ENCODE data around the gene ATP1A3. TPM values are rescaled to one million over a fixed set of nuclear protein-coding genes. Genes with fewer than 3 reads are reported as not detected.

Gene ATP1A3
- total RNA-seq, 3 donors from 2014 or later, result not detected

GRCh38 chr19:41930926-41931592 lies 63.0 kb downstream of the ATP1A3 start:
- Histone ChIP-seq H3K4me3 (no peak overlapping the region), H3K9me3 (no peaks in the 10 kb centered on the region), H3K36me3 (no peaks in the 10 kb centered on the region), H3K4me1 (peaks cover 0 to 7% of the 10 kb centered on the region in 2 donors), H3K27ac (no peak overlapping the region), H3K27me3 (peaks cover 6 to 73% of the 10 kb centered on the region in 2 donors)
- no peak for DNase-seq (ENCODE audit: low spot score in 2 of 2)
- intact Hi-C loops (cut with DNase I; ENCODE audit: low total_unique reads), result no loop called here
- TF ChIP-seq, protein P1, sequence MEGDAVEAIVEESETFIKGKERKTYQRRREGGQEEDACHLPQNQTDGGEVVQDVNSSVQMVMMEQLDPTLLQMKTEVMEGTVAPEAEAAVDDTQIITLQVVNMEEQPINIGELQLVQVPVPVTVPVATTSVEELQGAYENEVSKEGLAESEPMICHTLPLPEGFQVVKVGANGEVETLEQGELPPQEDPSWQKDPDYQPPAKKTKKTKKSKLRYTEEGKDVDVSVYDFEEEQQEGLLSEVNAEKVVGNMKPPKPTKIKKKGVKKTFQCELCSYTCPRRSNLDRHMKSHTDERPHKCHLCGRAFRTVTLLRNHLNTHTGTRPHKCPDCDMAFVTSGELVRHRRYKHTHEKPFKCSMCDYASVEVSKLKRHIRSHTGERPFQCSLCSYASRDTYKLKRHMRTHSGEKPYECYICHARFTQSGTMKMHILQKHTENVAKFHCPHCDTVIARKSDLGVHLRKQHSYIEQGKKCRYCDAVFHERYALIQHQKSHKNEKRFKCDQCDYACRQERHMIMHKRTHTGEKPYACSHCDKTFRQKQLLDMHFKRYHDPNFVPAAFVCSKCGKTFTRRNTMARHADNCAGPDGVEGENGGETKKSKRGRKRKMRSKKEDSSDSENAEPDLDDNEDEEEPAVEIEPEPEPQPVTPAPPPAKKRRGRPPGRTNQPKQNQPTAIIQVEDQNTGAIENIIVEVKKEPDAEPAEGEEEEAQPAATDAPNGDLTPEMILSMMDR (IDR thresholded peaks at IDR 0.05), result no peak
- TF ChIP-seq POLR2AphosphoS5 (IDR thresholded peaks at IDR 0.05), result no peak

DNA sequence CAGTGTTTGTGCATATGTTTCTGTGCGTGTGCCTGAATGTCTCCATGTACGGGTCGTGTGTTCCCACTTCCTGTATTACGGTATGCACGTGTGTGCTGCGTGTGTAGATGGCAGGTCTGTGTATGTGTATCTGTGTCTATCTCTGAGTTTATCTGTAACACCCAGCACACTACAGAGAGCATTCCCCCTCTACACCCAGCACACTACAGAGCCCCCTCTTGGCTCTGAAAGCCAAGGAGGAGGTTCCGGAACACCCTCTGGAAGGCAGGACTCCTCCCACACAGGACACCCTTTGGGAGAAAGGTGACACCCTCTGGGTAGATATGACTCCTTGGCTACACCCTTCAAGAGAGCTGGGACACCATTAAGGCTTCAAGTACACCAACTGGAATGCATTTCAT lies 63.7 kb downstream of the ATP1A3 start:
- Histone ChIP-seq H3K9me3 (no peaks in the 10 kb centered on the region), H3K27me3 (peaks cover 3 to 73% of the 10 kb centered on the region in 2 donors), H3K4me1 (peaks cover 0 to 7% of the 10 kb centered on the region in 2 donors), H3K27ac (no peak overlapping the region), H3K4me3 (no peak overlapping the region), H3K36me3 (no peaks in the 10 kb centered on the region)
- intact Hi-C loops (cut with DNase I; ENCODE audit: low total_unique reads), result no loop called here
- no peak for TF ChIP-seq POLR2A (IDR thresholded peaks at IDR 0.05)
- TF ChIP-seq, protein P1 (IDR thresholded peaks at IDR 0.05), result no peak
- TF ChIP-seq POLR2AphosphoS5 (IDR thresholded peaks at IDR 0.05), result no peak
- DNase-seq (ENCODE audit: low spot score in 2 of 2), result no peak

DNA sequence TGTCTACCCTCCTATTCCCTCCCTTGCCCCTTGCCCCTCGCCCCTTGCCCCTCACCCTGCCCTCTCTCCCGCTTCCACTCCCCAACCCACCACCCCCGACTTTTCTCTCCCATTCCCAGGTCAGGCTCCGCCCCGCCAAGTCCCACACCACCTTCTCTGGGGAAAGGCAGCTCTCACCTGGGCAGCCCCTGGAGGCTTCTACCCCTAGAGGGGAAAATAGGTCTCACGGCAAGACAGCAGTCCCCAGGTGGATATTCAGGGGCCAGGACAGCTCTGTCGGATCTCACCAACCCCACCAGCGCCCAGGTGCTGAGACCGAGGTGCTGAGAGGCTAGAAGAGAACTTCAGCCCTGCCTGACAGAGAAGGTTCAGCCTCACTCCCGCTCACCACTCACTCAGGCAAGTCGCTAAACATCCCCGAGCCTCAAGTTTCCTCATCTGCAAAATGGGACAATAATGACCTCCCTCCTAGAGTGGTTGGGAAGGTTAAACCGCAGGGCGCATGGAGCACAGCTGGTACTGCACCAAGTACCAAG lies 64.4 kb downstream of the ATP1A3 start:
- Histone ChIP-seq H3K9me3 (no peaks in the 10 kb centered on the region), H3K36me3 (no peaks in the 10 kb centered on the region), H3K27ac (no peak overlapping the region), H3K4me3 (no peak overlapping the region), H3K4me1 (peaks cover 0 to 7% of the 10 kb centered on the region in 2 donors), H3K27me3 (peaks cover 3 to 75% of the 10 kb centered on the region in 2 donors)
- no peak for DNase-seq (ENCODE audit: low spot score in 2 of 2)
- no peak for TF ChIP-seq POLR2A (IDR thresholded peaks at IDR 0.05)
- TF ChIP-seq, protein P1 (IDR thresholded peaks at IDR 0.05), result no peak
- no peak for TF ChIP-seq POLR2AphosphoS5 (IDR thresholded peaks at IDR 0.05)
- intact Hi-C loops (cut with DNase I; ENCODE audit: low total_unique reads), result loop anchor here (1.0 to 5.0 kb wide), 3 partner anchors 37 to 447 kb away; no protein-coding TSS in a partner anchor

GRCh38 chr19:41928754-41929535 lies 65.1 kb downstream of the ATP1A3 start:
- Histone ChIP-seq H3K4me1 (peaks cover 0 to 7% of the 10 kb centered on the region in 2 donors), H3K4me3 (peak overlapping the region; percentile 26 to 64 (median 51)), H3K27me3 (peaks cover 3 to 82% of the 10 kb centered on the region in 2 donors), H3K27ac (no peak overlapping the region), H3K36me3 (no peaks in the 10 kb centered on the region), H3K9me3 (no peaks in the 10 kb centered on the region)
- intact Hi-C loops (cut with DNase I; ENCODE audit: low total_unique reads), result loop anchor here (1.0 to 5.0 kb wide), 3 partner anchors 37 to 447 kb away; no protein-coding TSS in a partner anchor
- TF ChIP-seq, protein P1 (IDR thresholded peaks at IDR 0.05), result no peak
- no peak for TF ChIP-seq POLR2A (IDR thresholded peaks at IDR 0.05)
- no peak for TF ChIP-seq POLR2AphosphoS5 (IDR thresholded peaks at IDR 0.05)
- no peak for DNase-seq (ENCODE audit: low spot score in 2 of 2)
